Measurements from ENCODE around the gene ZG16B. TPM values are rescaled to one million over a fixed set of nuclear protein-coding genes. Genes with fewer than 3 reads are reported as not detected.
A peak's percentile ranks its signal among the peaks of the same experiment; 100 is the strongest.

Gene ZG16B
- total RNA-seq, 1 experiment from 2014 or later, result not detected

GRCh38 chr16:2856686-2857450, 26.8 kb downstream of the ZG16B start (continued):
- TF ChIP-seq STAT6 (CRISPR knock-in tag; conservative IDR thresholded peaks at IDR 0.05; ENCODE audit: low read depth), result no peak

- H3K27ac Mint-ChIP-seq, result 0 out of 2 replicates have a peak within 1 kb of the TSS, but pooled peaks have one; percentile 61
Measured at GRCh38 chr16:2857451-2858244, 27.5 kb downstream of the ZG16B start, which contains the start of gene PRSS22. Gene PRSS22, minus strand, starts transcription at chr16:2858170. Its CDS starts 66 bp downstream, at chr16:2858104.

GRCh38 chr16:2858245-2859025, 28.3 kb downstream of the ZG16B start:
- H3K27ac Mint-ChIP-seq, result no peak overlapping the region
- DNase-seq (ENCODE audit: low spot score), result peak; percentile 50
- peaks cover 43% of the 10 kb centered on the region for H3K27me3 Mint-ChIP-seq (ENCODE audit: low read depth)
- TF ChIP-seq ESRRA (CRISPR knock-in tag; IDR thresholded peaks at IDR 0.05; ENCODE audit: borderline replicate concordance), result no peak
- no peak for TF ChIP-seq MXD4 (CRISPR knock-in tag; IDR thresholded peaks at IDR 0.05; ENCODE audit: borderline replicate concordance)
- TF ChIP-seq RELA (CRISPR knock-in tag; IDR thresholded peaks at IDR 0.05; ENCODE audit: borderline replicate concordance), result no peak
- TF ChIP-seq NFE2L1 (CRISPR knock-in tag; IDR thresholded peaks at IDR 0.05), result no peak
- TF ChIP-seq ZNF512 (CRISPR knock-in tag; IDR thresholded peaks at IDR 0.05; ENCODE audit: borderline replicate concordance), result no peak
- TF ChIP-seq TEAD4 (CRISPR knock-in tag; IDR thresholded peaks at IDR 0.05), result no peak
- TF ChIP-seq NFATC4 (CRISPR knock-in tag; IDR thresholded peaks at IDR 0.05), result no peak
- TF ChIP-seq GABPB1 (CRISPR knock-in tag; IDR thresholded peaks at IDR 0.05), result no peak
- no peak for TF ChIP-seq MYBL2 (CRISPR knock-in tag; IDR thresholded peaks at IDR 0.05)
- no peak for TF ChIP-seq GRHL2 (CRISPR knock-in tag; IDR thresholded peaks at IDR 0.05; ENCODE audit: insufficient replicate concordance, severe bottlenecking)
- TF ChIP-seq TCF7 (CRISPR knock-in tag; IDR thresholded peaks at IDR 0.05; ENCODE audit: low read depth), result no peak
- TF ChIP-seq USF1 (CRISPR knock-in tag; IDR thresholded peaks at IDR 0.05), result no peak
- no peak for TF ChIP-seq IRF1 (CRISPR knock-in tag; IDR thresholded peaks at IDR 0.05)
- no peak for TF ChIP-seq NR1H2 (CRISPR knock-in tag; IDR thresholded peaks at IDR 0.05)
- TF ChIP-seq E2F4 (CRISPR knock-in tag; IDR thresholded peaks at IDR 0.05; ENCODE audit: borderline replicate concordance, low read depth), result no peak
- ChIA-PET CTCF (interaction anchor here (0.8 to 2.5 kb wide), 9 partner anchors 10 to 105 kb away, joined by 3 to 12 read pairs (median 4); partner anchors contain the start of genes KREMEN2 and PRSS41), POLR2A (interaction anchor here (0.6 kb wide), 1 partner anchor 131 kb away, joined by 5 read pairs; no protein-coding TSS in a partner anchor)
- H3K9me3 Mint-ChIP-seq, result peaks cover 21% of the 10 kb centered on the region
- peaks cover 8% of the 10 kb centered on the region for H3K36me3 Mint-ChIP-seq
- peak overlapping the region; percentile 91 for H3K4me3 Mint-ChIP-seq
- peak; percentile 53 for ATAC-seq
- H3K4me1 Mint-ChIP-seq, result peaks cover 5% of the 10 kb centered on the region

More at GRCh38 chr16:2857451-2858244, 27.5 kb downstream of the ZG16B start, which contains the start of gene PRSS22:
- CTCF ChIA-PET, result interaction anchor here (0.8 to 2.5 kb wide), 10 partner anchors 11 to 106 kb away, joined by 3 to 12 read pairs (median 4); partner anchors contain the start of genes KREMEN2 and PRSS41
- H3K4me1 Mint-ChIP-seq, result peaks cover 5% of the 10 kb centered on the region
- peak; percentile 41 for ATAC-seq
- POLR2A ChIA-PET, result interaction anchor here (0.6 kb wide), 1 partner anchor 131 kb away, joined by 5 read pairs; no protein-coding TSS in a partner anchor
- peaks cover 8% of the 10 kb centered on the region for H3K36me3 Mint-ChIP-seq
- DNase-seq (ENCODE audit: low spot score), result peak; percentile 47
- peaks cover 43% of the 10 kb centered on the region for H3K27me3 Mint-ChIP-seq (ENCODE audit: low read depth)
- H3K4me3 Mint-ChIP-seq, result peak within 1 kb of the TSS; percentile 91
- peaks cover 21% of the 10 kb centered on the region for H3K9me3 Mint-ChIP-seq
- TF ChIP-seq ZNF263 (CRISPR knock-in tag; IDR thresholded peaks at IDR 0.05; ENCODE audit: low read depth) (peak; percentile 66; the same call in 1 of the 2 replicates), MAX (CRISPR knock-in tag; IDR thresholded peaks at IDR 0.05) (peak; percentile 59), IRF1 (CRISPR knock-in tag; IDR thresholded peaks at IDR 0.05) (0 out of 2 replicates have a peak, but pooled peaks have one; percentile 64), ZNF232 (CRISPR knock-in tag; IDR thresholded peaks at IDR 0.05) (no peak), ZNF423 (CRISPR knock-in tag; IDR thresholded peaks at IDR 0.05) (peak; percentile 79)

Measured in WTC11 (cell line).